GM21381 (cell line): ENCODE data around the gene STAP1.
"Not testable (repeated sequence)": the region's sequence is repeated elsewhere in the genome, so short reads cannot be mapped to it uniquely, and the experiment has no call there.

ENCODE experiments used
- ATAC-seq: cut with Tn5 transposase; IDR thresholded peaks from one replicate; pipeline ENCODE4 v1.9.1; 2021; ENCODE audit warnings: mild to moderate bottlenecking, moderate library complexity; ENCODE audit not compliant: unreplicated experiment

STAP1 gene

DNA sequence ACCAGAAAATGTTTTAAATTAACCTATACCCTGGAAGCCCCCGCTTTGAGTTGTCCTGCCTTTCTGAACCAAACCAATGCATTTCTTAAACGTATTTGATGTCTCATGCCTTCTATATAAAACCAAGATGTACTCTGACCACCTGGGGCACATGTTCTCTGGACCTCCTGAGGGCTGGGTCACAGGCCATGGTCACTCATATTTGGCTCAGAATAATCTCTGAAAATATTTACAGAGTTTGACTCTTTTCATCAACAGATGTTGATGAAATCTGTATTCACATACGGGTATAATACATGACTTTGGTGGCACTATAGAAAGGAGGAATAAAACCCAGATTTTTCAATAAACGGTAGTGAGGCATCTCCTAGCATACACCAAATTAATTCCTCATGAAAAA is 55.7 kb downstream of the STAP1 start:
- ATAC-seq: no peak

DNA sequence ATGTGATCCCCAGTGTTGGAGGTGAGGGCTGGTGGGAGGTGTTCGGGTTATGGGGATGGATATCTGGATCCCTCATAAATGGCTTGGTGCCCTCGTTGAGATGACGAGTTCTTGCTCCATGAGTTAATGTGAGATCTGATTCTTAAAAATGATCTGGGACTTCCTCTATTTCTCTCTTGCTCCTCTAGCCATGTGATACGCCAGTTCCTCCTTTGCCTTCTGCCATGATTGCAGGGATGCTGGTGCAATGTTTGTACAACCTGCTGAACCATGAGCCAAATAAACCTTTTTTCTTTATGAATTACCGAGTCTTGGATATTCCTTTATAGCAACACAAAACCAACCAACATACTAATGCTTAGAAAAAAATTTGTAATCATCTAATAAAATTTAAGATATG is 56.6 kb downstream of the STAP1 start:
- ATAC-seq: no peak

DNA sequence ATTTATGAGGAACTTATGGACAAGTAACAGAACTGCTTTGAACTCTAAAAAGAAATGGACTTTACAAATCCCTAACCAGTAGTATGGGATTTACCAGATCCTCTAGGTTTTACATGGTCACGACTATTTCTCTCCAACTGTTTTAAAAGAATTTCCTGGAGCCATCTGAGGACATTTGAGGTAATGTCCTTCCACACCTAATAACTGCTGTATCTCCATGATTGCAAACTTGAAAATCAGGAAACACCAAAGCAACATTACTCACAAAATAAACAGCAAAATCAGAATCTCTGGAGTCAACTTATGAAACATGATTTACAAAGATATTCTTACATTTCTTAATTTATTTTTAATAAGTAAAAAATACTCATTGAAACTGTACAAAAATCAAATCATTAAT is 58.0 kb downstream of the STAP1 start:
- ATAC-seq: no peak

- no peak for ATAC-seq
These were observed 66.4 kb downstream of the STAP1 start for GRCh38 chr4:67624939-67625338.

- peak; percentile 58 for ATAC-seq
These were observed 74.0 kb downstream of the STAP1 start for GRCh38 chr4:67632492-67632891.

GRCh38 chr4:67634741-67635140 is 76.2 kb downstream of the STAP1 start:
- no peak for ATAC-seq

- no peak for ATAC-seq
These were observed 76.8 kb downstream of the STAP1 start for GRCh38 chr4:67635331-67635730.

- not testable (repeated sequence) for ATAC-seq
These were observed 78.5 kb downstream of the STAP1 start for GRCh38 chr4:67636978-67637377.

- no peak for ATAC-seq
These were observed 79.6 kb downstream of the STAP1 start for GRCh38 chr4:67638136-67638535.

DNA sequence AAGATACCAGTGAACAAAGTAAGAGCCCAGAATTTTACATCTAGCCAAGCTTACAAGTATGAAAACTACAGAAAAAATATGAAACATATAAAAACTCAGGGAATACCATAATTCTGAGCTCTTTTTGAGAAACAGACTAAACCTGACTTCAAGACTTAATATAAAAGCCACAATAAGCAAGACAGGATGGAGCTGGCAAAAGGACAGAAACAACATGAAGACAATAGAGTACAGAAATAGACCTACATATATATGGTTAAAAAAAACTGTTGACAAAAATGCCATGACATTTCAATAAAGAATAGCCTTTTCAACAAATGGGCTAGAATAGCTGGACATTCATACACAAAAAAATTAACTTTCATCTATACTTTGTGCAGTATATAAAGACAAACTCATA is 93.0 kb downstream of the STAP1 start:
- ATAC-seq: no peak
